K562 (cell line): ENCODE data around the gene UGT1A5.

ENCODE experiments used
- FOXA1 ChIP-seq: fragments of 450-650 bp; IDR thresholded peaks from 2 replicates; pipeline ENCODE4 v1.6.1; 2016; ENCODE audit warnings: mild to moderate bottlenecking, borderline replicate concordance
- RBBP5 ChIP-seq: fragments of 200-600 bp; sonication (generic); IDR thresholded peaks from 2 replicates; pipeline ENCODE4 v1.6.1; 2012; ENCODE audit warnings: borderline replicate concordance, mild to moderate bottlenecking, low read length, control low read depth, inconsistent platforms; ENCODE audit not compliant: insufficient read depth, poor library complexity, severe bottlenecking
- RCOR1 ChIP-seq, 2 experiments: IDR thresholded peaks; 2 replicates each; pipeline ENCODE4 v1.6.1; 2012; ENCODE audit warnings: low read depth in 2 of 2, low read length in 2 of 2, borderline replicate concordance in 1 of 2, improper control_type of control experiment in 1 of 2
- ZFP1 ChIP-seq: fragments of 450-650 bp; formaldehyde crosslinking; IDR thresholded peaks from 2 replicates; pipeline ENCODE4 v1.4.0; 2020; ENCODE audit warnings: mild to moderate bottlenecking, mixed read lengths

DNA sequence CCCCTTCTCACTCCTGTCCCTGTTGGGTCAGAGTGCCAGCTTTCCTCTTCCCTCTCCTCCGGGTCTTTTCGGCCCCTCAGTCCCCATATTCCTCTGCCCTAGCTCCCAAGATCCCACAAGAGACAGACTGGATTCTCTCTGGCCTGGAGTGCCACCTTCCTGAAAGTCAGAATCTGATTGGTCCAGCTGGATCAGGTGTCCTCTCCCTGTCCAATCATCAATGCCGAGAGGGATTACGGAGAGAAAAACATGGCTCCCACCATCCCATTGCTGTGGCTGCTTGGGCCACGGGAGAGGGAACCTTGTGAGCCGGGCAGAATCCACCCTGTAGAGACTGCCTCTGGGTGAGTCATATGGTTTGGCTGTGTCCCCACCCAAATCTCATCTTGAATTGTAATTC lies 62.7 kb downstream of the UGT1A5 start:
- TF ChIP-seq FOXA1 (no peak), RBBP5 (no peak), RCOR1 (IDR thresholded peaks at IDR 0.05; ENCODE audit: borderline replicate concordance in 1 of 2, low read depth in 2 of 2, low read length in 2 of 2) (no peak), ZFP1 (CRISPR knock-in tag) (no peak)
